GM12892 (cell line): ENCODE measurements around the gene SOX5.

Experiments used
- POLR2A ChIP-seq: IDR thresholded peaks from 2 replicates; pipeline ENCODE4 v1.6.1; 2011; ENCODE audit warnings: low read depth, low read length, control low read depth
- POLR2AphosphoS5 ChIP-seq: IDR thresholded peaks from 2 replicates; pipeline ENCODE4 v1.6.1; 2011; ENCODE audit warnings: low read depth, low read length, control low read depth

DNA sequence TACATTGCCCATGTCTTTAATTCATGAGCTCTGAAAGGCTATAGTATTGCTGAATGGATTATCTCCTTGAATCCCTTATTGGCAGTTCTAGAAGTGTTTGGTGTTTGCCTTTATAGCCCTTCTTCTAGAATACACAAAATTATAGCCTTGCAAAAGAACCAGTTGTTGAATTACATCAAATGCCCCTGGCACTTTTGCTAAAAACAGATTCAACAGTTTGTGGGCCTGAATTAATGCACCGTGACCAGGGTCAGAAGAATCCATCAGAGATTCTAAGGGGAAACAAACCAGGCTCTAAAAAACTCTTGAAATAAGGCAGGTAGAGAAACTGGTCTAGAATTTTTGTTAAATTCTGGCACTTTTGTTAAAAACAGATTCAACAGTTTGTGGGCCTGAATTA lies 197.8 kb downstream of the SOX5 start:
- no peak for TF ChIP-seq POLR2A
- TF ChIP-seq POLR2AphosphoS5 = no peak
